C4-2B (cell line): ENCODE measurements around the gene IGFBP6.
A peak's percentile ranks its signal among the peaks of the same experiment; 100 is the strongest.

Experiments used
- H3K27ac ChIP-seq: fragments of 450-650 bp; 2 replicates; pipeline ENCODE4 v1.5.1; 2017
- ZFX ChIP-seq: fragments of 450-650 bp; IDR thresholded peaks from 2 replicates; pipeline ENCODE4 v1.6.1; 2017
- TF ChIP-seq, protein P1 (sequence below): fragments of 450-650 bp; conservative IDR thresholded peaks from 2 replicates; pipeline ENCODE4 v1.5.1; 2017; ENCODE audit warnings: mild to moderate bottlenecking

The IGFBP6 gene

DNA sequence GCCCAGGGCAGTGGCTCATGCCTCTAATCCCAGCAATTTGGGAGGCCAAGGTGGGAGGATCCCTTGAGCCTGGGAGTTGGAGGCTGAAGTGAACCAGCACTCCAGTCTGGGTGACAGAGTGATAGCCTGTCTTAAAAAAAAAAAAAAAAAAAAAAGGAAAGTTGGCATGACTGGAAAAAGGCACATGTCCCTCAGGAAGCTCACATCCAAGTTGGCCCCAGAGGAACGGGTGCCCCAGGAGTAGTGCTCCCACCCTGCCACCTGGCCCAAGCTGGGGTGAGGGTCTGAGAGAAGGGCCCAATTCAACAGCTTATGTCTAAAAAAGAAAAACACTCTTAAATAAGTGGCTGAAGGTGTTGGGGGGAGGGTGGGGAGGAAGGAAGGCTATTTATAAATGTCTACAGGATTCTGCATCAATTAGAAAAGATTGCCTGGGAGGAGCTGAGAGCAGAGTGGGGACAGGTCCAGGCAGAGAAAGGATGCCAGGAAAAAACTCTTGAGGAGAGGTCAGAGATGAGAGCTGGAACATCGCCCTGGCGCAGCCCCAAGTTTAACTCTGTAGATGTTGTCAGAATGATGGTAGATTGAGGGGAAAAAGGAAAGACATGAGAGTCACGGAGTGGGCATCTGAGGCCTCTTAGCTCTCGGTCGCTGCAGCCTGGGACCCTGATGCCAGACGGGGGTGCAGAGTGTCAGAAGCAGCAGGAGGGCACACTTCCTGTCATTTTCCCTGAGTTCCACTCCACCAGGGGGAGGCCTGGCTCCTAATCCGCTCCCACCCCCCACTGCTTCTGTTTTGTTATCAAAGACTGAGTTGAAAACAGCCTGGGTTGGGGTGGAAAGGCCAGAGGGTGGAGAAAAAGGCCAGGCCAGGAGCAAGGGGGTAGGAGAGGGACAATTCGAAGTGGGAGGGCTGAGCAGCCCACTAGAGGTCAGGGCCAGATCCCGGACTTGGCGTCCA lies 25.6 kb upstream of the IGFBP6 start:
- TF ChIP-seq, protein P1, sequence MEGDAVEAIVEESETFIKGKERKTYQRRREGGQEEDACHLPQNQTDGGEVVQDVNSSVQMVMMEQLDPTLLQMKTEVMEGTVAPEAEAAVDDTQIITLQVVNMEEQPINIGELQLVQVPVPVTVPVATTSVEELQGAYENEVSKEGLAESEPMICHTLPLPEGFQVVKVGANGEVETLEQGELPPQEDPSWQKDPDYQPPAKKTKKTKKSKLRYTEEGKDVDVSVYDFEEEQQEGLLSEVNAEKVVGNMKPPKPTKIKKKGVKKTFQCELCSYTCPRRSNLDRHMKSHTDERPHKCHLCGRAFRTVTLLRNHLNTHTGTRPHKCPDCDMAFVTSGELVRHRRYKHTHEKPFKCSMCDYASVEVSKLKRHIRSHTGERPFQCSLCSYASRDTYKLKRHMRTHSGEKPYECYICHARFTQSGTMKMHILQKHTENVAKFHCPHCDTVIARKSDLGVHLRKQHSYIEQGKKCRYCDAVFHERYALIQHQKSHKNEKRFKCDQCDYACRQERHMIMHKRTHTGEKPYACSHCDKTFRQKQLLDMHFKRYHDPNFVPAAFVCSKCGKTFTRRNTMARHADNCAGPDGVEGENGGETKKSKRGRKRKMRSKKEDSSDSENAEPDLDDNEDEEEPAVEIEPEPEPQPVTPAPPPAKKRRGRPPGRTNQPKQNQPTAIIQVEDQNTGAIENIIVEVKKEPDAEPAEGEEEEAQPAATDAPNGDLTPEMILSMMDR = no peak
- no peak overlapping the region for H3K27ac ChIP-seq

DNA sequence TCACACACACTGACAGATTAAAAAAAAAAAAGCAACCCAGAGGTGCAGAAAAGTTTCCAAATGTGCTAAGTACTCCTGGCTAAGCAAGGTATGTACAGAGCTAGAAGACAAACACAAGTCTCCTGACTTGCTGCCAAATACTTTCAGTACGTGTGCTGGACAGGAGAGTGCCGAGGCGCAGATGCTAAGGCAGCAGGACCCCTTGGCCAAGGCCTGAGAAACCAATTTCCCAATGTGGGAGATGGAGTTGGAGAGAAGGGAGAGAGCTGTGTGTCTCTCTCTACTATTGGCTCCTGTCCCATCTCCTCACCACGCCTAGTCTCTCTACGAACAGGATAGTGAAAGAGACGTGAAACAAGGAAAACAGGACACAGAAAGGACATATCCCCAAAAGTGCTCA lies 23.6 kb upstream of the IGFBP6 start:
- TF ChIP-seq, protein P1 = no peak
- no peak for TF ChIP-seq ZFX
- H3K27ac ChIP-seq = no peak overlapping the region; the same call in 1 of the 2 replicates

DNA sequence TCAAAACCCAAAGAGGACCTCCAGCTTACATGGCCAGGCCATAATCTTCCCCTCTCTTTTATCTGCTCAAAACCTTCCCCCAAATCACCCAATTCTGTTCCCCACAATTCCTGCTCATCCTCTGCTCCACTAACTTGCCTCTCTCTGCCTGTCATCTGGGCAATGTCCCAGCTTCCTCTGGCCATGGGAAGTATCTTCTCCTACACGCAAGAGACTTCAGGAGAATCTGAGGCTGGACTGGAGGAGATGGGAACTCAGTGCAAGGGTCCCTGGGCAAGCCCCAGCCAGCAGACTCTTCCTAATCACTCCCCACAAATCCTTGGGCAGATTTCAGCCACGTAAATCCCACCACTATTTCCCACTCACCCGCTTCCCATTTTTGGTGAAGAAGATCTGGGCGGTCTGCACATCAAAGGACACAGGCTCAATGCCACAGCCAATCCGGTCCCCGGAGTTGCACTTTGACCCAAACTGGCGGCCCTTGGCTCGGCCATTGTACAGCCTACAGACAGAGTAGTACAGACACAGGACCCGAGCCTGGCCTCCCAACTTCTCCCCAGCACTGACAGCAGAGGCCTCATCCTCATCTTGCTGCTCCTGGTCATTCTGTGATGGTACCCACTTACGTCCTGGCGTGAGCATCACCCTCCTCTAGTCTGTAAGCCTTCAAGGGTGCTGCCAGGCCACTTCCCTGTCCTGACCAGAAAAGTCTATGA lies 23.0 kb upstream of the IGFBP6 start:
- no peak overlapping the region for H3K27ac ChIP-seq
- no peak for TF ChIP-seq ZFX
- TF ChIP-seq, protein P1 = no peak

DNA sequence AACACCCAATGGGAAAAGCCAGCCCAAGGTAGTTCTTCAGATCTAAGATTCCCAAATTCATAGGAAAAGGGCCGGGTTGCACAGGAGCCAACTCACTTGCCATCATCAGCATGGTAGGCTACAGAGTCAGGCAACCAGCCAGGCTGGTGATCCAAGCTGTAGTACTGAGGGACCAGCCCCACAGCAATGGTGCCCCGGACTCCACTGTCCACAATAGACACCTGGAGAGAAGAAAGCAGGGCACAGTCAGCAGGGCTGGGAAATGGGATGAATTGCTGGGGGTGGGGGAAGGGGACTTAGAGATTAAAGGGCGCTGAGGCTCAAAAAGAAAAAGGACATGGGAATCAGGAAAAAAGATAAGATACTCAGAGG lies 22.5 kb upstream of the IGFBP6 start:
- TF ChIP-seq ZFX = no peak
- TF ChIP-seq, protein P1 = no peak
- no peak overlapping the region for H3K27ac ChIP-seq

DNA sequence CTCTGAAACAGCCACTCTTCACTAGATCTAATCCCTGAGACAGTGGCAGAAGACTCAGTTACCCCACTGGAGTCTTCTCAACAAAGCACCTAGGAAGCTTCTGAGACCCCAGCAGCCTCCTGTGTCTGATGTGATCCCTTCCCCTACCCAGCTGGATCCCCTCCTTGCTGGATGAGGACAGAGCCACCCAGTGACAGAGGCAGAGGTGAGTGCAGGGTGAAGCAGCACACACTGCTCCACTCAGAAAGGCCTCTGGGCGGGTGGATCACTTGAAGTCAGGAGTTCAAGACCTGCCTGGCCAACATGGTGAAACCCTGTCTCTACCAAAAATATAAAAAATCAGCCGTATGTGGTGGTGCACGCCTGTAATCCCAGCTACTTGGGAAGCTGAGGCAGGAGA lies 21.0 kb upstream of the IGFBP6 start:
- H3K27ac ChIP-seq = no peak overlapping the region
- TF ChIP-seq, protein P1 = no peak
- no peak for TF ChIP-seq ZFX

DNA sequence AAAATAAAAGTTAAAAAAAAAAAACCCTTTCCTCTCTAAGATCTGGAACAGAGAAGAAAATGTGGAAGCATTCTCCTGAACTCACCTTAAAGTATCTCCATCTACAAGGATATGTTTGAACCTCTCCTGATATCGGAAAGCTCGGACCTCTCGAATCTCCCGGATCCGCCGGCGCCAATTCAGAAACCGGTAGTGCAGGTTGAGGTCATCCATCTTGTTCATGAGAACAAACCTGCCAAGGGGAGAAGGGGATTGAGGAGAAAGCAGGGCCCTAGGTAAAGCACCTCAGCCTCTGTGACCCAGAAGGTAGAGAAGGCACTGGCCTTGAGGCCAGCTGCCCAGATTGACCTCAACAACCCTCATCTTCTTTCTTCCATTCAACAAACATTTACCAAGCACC lies 20.4 kb upstream of the IGFBP6 start:
- TF ChIP-seq, protein P1 = no peak
- TF ChIP-seq ZFX = no peak

DNA sequence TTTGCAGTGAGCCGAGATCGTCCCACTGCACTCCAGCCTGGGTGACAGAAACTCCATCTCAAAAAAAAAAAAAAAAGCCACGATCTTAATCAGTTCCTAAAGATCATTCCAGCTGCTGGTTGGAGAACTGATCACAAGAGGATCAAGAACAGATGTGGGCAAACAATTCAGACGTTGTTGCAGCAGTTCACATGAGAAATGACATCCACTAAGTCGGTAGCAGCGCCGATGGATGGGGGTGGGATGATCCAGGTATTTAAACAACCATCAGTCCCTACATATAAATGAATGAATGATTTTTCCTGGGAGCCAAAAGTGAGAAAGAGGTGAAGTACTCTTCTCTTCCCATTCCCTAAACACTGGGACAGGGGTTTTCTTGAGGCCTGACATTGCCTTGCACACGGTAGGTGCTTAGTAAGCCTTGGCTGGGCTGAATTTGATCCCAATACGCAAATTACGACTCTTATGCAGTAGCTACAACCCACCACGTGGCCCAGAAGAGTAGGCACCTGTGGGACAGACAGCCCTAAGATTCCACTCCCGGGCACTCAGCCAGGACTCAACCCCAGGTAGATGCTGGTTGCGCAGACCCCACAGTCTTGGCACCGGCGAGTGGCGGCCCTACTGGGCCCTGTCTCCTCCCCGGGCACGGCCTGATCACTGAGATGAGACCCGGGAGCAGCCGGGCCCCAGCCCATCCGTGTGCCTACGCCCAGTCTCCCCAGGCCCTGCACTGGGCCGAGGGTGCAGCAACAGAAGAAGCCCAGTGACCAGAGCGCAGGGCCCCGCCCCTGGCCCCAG lies 18.8 kb upstream of the IGFBP6 start:
- peak overlapping the region; percentile 82 for H3K27ac ChIP-seq
- TF ChIP-seq ZFX = peak; percentile 69; the same call in 1 of the 2 replicates
- TF ChIP-seq, protein P1 = no peak

More for the DNA sequence above, 20.4 kb upstream of the IGFBP6 start:
- no peak overlapping the region for H3K27ac ChIP-seq
